GM19452 (cell line): ENCODE measurements around the gene AURKAIP1.
A peak's percentile ranks its signal among the peaks of the same experiment; 100 is the strongest.
"Not testable (repeated sequence)": the region's sequence is repeated elsewhere in the genome, so short reads cannot be mapped to it uniquely, and the experiment has no call there.

Experiments used
- ATAC-seq: cut with Tn5 transposase; IDR thresholded peaks from one replicate; pipeline ENCODE4 v1.9.1; 2021; ENCODE audit not compliant: unreplicated experiment

AURKAIP1 gene

GRCh38 chr1:1374929-1375662 lies at the start of gene AURKAIP1:
Gene AURKAIP1, minus strand, starts transcription at chr1:1375207. Its CDS starts 451 bp downstream, at chr1:1374756.
- ATAC-seq: peak; percentile 87

- no peak for ATAC-seq
These were observed 49.7 kb upstream of the AURKAIP1 start for GRCh38 chr1:1424707-1425106.

GRCh38 chr1:1423245-1423597 lies 48.2 kb upstream of the AURKAIP1 start:
- no peak for ATAC-seq

- ATAC-seq: no peak
These were observed 47.6 kb upstream of the AURKAIP1 start for GRCh38 chr1:1422465-1423244.

- ATAC-seq: no peak
These were observed 47.0 kb upstream of the AURKAIP1 start for GRCh38 chr1:1421907-1422464.

GRCh38 chr1:1421147-1421906 lies 46.3 kb upstream of the AURKAIP1 start, which contains the start of gene ANKRD65:
Gene ANKRD65, minus strand, starts transcription at chr1:1421276. Its CDS starts 271 bp downstream, at chr1:1421005.
- ATAC-seq: no peak

GRCh38 chr1:1420654-1421141 lies 45.7 kb upstream of the AURKAIP1 start:
- no peak for ATAC-seq

- ATAC-seq: no peak
These were observed 45.0 kb upstream of the AURKAIP1 start for GRCh38 chr1:1419813-1420653.

GRCh38 chr1:1419363-1419812 lies 44.4 kb upstream of the AURKAIP1 start:
- ATAC-seq: no peak

- ATAC-seq: no peak
These were observed 43.7 kb upstream of the AURKAIP1 start for GRCh38 chr1:1418464-1419362.

- ATAC-seq: not testable (repeated sequence)
These were observed 42.9 kb upstream of the AURKAIP1 start for GRCh38 chr1:1417825-1418463.

- ATAC-seq: not testable (repeated sequence)
These were observed 42.4 kb upstream of the AURKAIP1 start for GRCh38 chr1:1417396-1417795.

- ATAC-seq: no peak
These were observed 40.7 kb upstream of the AURKAIP1 start for GRCh38 chr1:1415751-1416150.

GRCh38 chr1:1412311-1412902 lies 37.4 kb upstream of the AURKAIP1 start:
- ATAC-seq: not testable (repeated sequence)

- ATAC-seq: no peak
These were observed 36.6 kb upstream of the AURKAIP1 start for GRCh38 chr1:1411626-1412025.

GRCh38 chr1:1410238-1410637 lies 35.2 kb upstream of the AURKAIP1 start:
- ATAC-seq: not testable (repeated sequence)

- ATAC-seq: peak; percentile 29
These were observed 32.8 kb upstream of the AURKAIP1 start for GRCh38 chr1:1407636-1408318.
